Measurements from ENCODE around the gene CST9.

DNA sequence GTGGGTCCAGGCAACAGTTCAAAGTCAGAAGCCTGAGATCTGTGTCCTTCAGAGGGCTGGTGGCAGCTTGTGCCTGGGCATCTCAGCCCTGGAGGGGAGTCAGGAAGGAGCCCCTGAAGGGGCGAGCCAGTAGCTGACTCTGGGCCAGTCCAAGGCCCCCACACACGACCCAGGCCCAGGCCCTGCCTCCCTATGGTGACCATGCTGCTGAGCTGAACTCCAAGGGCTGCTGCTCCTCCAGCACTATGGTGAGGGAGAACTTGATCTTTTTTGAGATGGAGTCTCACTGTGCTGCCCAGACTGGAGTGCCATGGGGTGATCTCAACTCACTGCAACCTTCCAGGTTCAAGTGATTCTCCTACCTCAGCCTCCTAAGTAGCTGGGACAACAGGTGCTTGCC lies 47.2 kb upstream of the CST9 start:
- TF ChIP-seq ZNF274 (IDR thresholded peaks at IDR 0.05; ENCODE audit: low read depth, low read length) (no peak), YY1 (IDR thresholded peaks at IDR 0.05; ENCODE audit: insufficient read depth, insufficient read length) (no peak)

Data from NT2/D1 (cell line).